CD14-positive monocyte (primary cell): Measurements from ENCODE around the gene CBLIF. TPM values are rescaled to one million over a fixed set of nuclear protein-coding genes. Genes with fewer than 3 reads are reported as not detected.
A peak's percentile ranks its signal among the peaks of the same experiment; 100 is the strongest.

ENCODE experiments used
- DNase-seq, 3 donors: peaks; one replicate each; pipeline ENCODE4 v3.0.0-alpha.2; 2011 to 2022
- H2AFZ ChIP-seq: 2 replicates; pipeline ENCODE4 v1.6.0; 2012; ENCODE audit warnings: mild to moderate bottlenecking, low read depth, low read length, inconsistent platforms; ENCODE audit not compliant: insufficient read depth, poor library complexity, severe bottlenecking
- H3K27ac ChIP-seq, 2 donors: 1 replicate in 1 of 2; 2 replicates in 1 of 2; pipeline ENCODE4 v1.5.1; 2012 to 2013; ENCODE audit warnings: low read length in 2 of 2, control low read depth in 1 of 2, inconsistent platforms in 1 of 2, low read depth in 1 of 2, mild to moderate bottlenecking in 1 of 2
- H3K27me3 ChIP-seq, 2 donors: one replicate each; pipeline versions ENCODE4 v1.6.0 to v1.6.1; 2011 to 2013; ENCODE audit warnings: low read length in 2 of 2; ENCODE audit not compliant: control insufficient read depth in 2 of 2, insufficient read depth in 2 of 2
- H3K36me3 ChIP-seq, 2 donors: replicated peaks in 1 of 2; 1 replicate in 1 of 2; 2 replicates in 1 of 2; pipeline versions ENCODE4 v1.5.1 to v1.6.1; 2012 to 2013; ENCODE audit warnings: low read length in 2 of 2, control low read depth in 1 of 2, inconsistent platforms in 1 of 2, mild to moderate bottlenecking in 1 of 2; ENCODE audit not compliant: insufficient read depth in 2 of 2, control insufficient read depth in 1 of 2
- H3K4me1 ChIP-seq, 2 donors: 1 replicate in 1 of 2; 2 replicates in 1 of 2; pipeline versions ENCODE4 v1.5.1 to v1.6.1; 2012 to 2013; ENCODE audit warnings: low read length in 2 of 2, control low read depth in 1 of 2, inconsistent platforms in 1 of 2, mild to moderate bottlenecking in 1 of 2, moderate library complexity in 1 of 2; ENCODE audit not compliant: insufficient read depth in 2 of 2, control insufficient read depth in 1 of 2
- H3K4me2 ChIP-seq: replicated peaks from 2 replicates; pipeline ENCODE3; 2012; ENCODE audit warnings: low read length, moderate library complexity, mild to moderate bottlenecking; ENCODE audit not compliant: poor library complexity, severe bottlenecking; ENCODE audit errors: extremely low read depth
- H3K4me3 ChIP-seq, 3 experiments: fragments of 200-600 bp in 1 of 3; sonication (generic) in 1 of 3; replicated peaks in 1 of 3; 1 replicate in 2 of 3; 2 replicates in 1 of 3; pipeline ENCODE4 v1.5.1; 2011 to 2013; ENCODE audit warnings: low read length in 3 of 3, mild to moderate bottlenecking in 3 of 3, control low read depth in 2 of 3, low read depth in 2 of 3, inconsistent platforms in 1 of 3, moderate library complexity in 1 of 3
- H3K79me2 ChIP-seq: 2 replicates; pipeline ENCODE4 v1.6.0; 2012; ENCODE audit warnings: mild to moderate bottlenecking, control low read depth, inconsistent platforms, low read length, moderate library complexity; ENCODE audit not compliant: insufficient read depth
- H3K9ac ChIP-seq: 2 replicates; pipeline ENCODE4 v1.6.0; 2017; ENCODE audit warnings: low read length, mild to moderate bottlenecking; ENCODE audit not compliant: insufficient read depth, poor library complexity, severe bottlenecking
- H3K9me3 ChIP-seq, 2 donors: replicated peaks in 1 of 2; 1 replicate in 1 of 2; 2 replicates in 1 of 2; pipeline versions ENCODE4 v1.5.1 to v1.6.1; 2012 to 2013; ENCODE audit warnings: low read length in 2 of 2, control low read depth in 1 of 2; ENCODE audit not compliant: control insufficient read depth in 1 of 2, insufficient read depth in 1 of 2
- H4K20me1 ChIP-seq: 2 replicates; pipeline ENCODE4 v1.6.0; 2012; ENCODE audit warnings: mild to moderate bottlenecking, low read length, control low read depth, moderate library complexity; ENCODE audit not compliant: insufficient read depth
- H3K27ac Mint-ChIP-seq, 7 donors: one replicate each; pipeline ENCODE4 v1.8.0; 2020; ENCODE audit warnings: mild to moderate bottlenecking in 7 of 7, mixed read lengths in 7 of 7, moderate library complexity in 6 of 7, inconsistent platforms in 2 of 7
- H3K27me3 Mint-ChIP-seq, 3 donors: one replicate each; pipeline ENCODE4 v1.8.0; 2021 to 2022; ENCODE audit warnings: low read depth in 3 of 3, mild to moderate bottlenecking in 3 of 3, mixed read lengths in 3 of 3, moderate library complexity in 3 of 3, inconsistent platforms in 1 of 3
- H3K36me3 Mint-ChIP-seq, 2 donors: one replicate each; pipeline ENCODE4 v1.8.0; 2020; ENCODE audit warnings: mixed read lengths in 2 of 2, inconsistent platforms in 1 of 2, mild to moderate bottlenecking in 1 of 2
- H3K4me1 Mint-ChIP-seq: one replicate; pipeline ENCODE4 v1.8.0; 2020; ENCODE audit warnings: mild to moderate bottlenecking, mixed read lengths
- H3K4me3 Mint-ChIP-seq, 2 donors: one replicate each; pipeline ENCODE4 v1.8.0; 2020; ENCODE audit warnings: mild to moderate bottlenecking in 2 of 2, mixed read lengths in 2 of 2, moderate library complexity in 1 of 2
- H3K9me3 Mint-ChIP-seq, 7 donors: one replicate each; pipeline ENCODE4 v1.8.0; 2020 to 2022; ENCODE audit warnings: mixed read lengths in 7 of 7, mild to moderate bottlenecking in 6 of 7, moderate library complexity in 6 of 7, inconsistent platforms in 2 of 7
- CTCF ChIP-seq: fragments of 200-600 bp; IDR thresholded peaks from one replicate; pipeline ENCODE4 v1.8.0; 2022; ENCODE audit warnings: antibody characterized with exemption, mild to moderate bottlenecking
- WGBS: methylation state at CpG from one replicate; pipeline ENCODE4 v1.1.5; 2013; ENCODE audit warnings: missing lambda C conversion rate; ENCODE audit not compliant: insufficient coverage; 5-methylcytosine and 5-hydroxymethylcytosine counted together
- intact Hi-C, 2 donors: fragments of 100-400 bp; cut with micrococcal nuclease; formaldehyde crosslinking; loops; one replicate each; pipeline versions ENCODE4 v1.15.0 to v1.15.1; 2023
- polyA plus RNA-seq, 3 donors: library from polyadenylated mRNA; depleted of rRNA in 1 of 3; unstranded in 2 of 3; stranded (reverse) in 1 of 3; fragments of 300-500 nt in 2 of 3; fragments of >200 nt in 1 of 3; fragmentation: Illumina TruSeq in 2 of 3; gene quantifications; 1 replicate in 2 of 3; 2 replicates in 1 of 3; pipeline ENCODE4 v1.2.3, GENCODE V29; 2012 to 2021

The CBLIF gene
- polyA plus RNA-seq, 3 donors, result not detected

GRCh38 chr11:59794417-59794816 is 50.9 kb downstream of the CBLIF start:
- intact Hi-C loops, result no loop called here
- H3K79me2 ChIP-seq, result no peaks in the 10 kb centered on the region
- Mint-ChIP-seq H3K9me3 (no peaks in the 10 kb centered on the region), H3K36me3 (peaks cover 88 to 96% of the 10 kb centered on the region in 2 donors), H3K27me3 (no peaks in the 10 kb centered on the region), H3K27ac (peak overlapping the region in 1 of 7 donors; percentile 51), H3K4me3 (no peak overlapping the region), H3K4me1 (no peaks in the 10 kb centered on the region)
- 80% methylated on average over 1 of the region's 3 CpGs for WGBS
- H3K36me3 ChIP-seq, result peaks cover 93 to 100% of the 10 kb centered on the region in 2 donors
- no peak overlapping the region for H3K4me2 ChIP-seq
- H2AFZ ChIP-seq, result no peak overlapping the region
- no peak overlapping the region for H3K4me3 ChIP-seq
- no peaks in the 10 kb centered on the region for H3K4me1 ChIP-seq
- H3K27me3 ChIP-seq, result no peaks in the 10 kb centered on the region
- DNase-seq, result no peak
- H3K27ac ChIP-seq, result no peak overlapping the region
- H3K9ac ChIP-seq, result no peak overlapping the region
- no peak for TF ChIP-seq CTCF
- H3K9me3 ChIP-seq, result no peaks in the 10 kb centered on the region
- no peaks in the 10 kb centered on the region for H4K20me1 ChIP-seq

DNA sequence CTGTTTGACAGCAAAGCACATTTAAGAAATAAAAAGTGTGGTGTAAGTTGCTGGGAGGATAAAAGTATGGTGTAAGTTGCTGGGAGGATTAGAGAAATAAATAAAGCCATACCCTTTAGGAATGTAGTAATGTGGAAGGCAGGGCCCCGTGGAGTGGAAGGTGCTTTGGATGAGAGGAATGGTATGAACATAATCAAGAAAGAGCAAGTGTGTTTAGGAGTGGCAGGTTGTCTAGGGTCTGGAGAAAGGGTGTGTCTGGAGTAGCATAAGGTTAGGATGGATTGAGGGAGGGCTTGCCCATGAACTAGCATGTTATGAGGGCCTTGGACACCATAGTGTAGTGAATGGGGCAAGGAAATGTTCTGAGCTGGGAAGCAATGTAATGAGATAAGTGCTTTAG is 52.8 kb downstream of the CBLIF start:
- no peak overlapping the region for H3K27ac ChIP-seq
- H3K9me3 Mint-ChIP-seq, result no peaks in the 10 kb centered on the region
- WGBS, result 100% methylated on average over 1 of the region's 1 CpG
- H3K27me3 ChIP-seq, result no peaks in the 10 kb centered on the region
- H3K79me2 ChIP-seq, result no peaks in the 10 kb centered on the region
- no peaks in the 10 kb centered on the region for H3K4me1 ChIP-seq
- peaks cover 0 to 1% (median 0%) of the 10 kb centered on the region in 3 donors for H3K27me3 Mint-ChIP-seq
- H3K4me3 Mint-ChIP-seq, result no peak overlapping the region
- no peak for DNase-seq
- H3K4me1 Mint-ChIP-seq, result no peaks in the 10 kb centered on the region
- peaks cover 6% of the 10 kb centered on the region for H4K20me1 ChIP-seq
- peaks cover 100% of the 10 kb centered on the region in 2 donors for H3K36me3 ChIP-seq
- peaks cover 100% of the 10 kb centered on the region in 2 donors for H3K36me3 Mint-ChIP-seq
- H3K4me2 ChIP-seq, result no peak overlapping the region
- intact Hi-C loops, result no loop called here
- no peak overlapping the region for H2AFZ ChIP-seq
- H3K9me3 ChIP-seq, result no peaks in the 10 kb centered on the region
- no peak overlapping the region for H3K4me3 ChIP-seq
- TF ChIP-seq CTCF, result no peak
- H3K9ac ChIP-seq, result no peak overlapping the region
- peak overlapping the region in 2 of 7 donors; percentile 5 to 21 for H3K27ac Mint-ChIP-seq
